WERI-Rb-1 (cell line): ENCODE data around the gene CCDC81.
A peak's percentile ranks its signal among the peaks of the same experiment; 100 is the strongest.

Source experiments
- DNase-seq: peaks from one replicate; pipeline ENCODE4 v3.0.0-alpha.2; 2020
- H3K27ac ChIP-seq: fragments of 250-450 bp; sonication (Bioruptor Pico); 2 replicates; pipeline ENCODE4 v1.5.1; 2020; ENCODE audit warnings: mild to moderate bottlenecking, moderate library complexity
- H3K27me3 ChIP-seq: fragments of 250-450 bp; sonication (Bioruptor Pico); 2 replicates; pipeline ENCODE4 v1.5.1; 2021; ENCODE audit warnings: mild to moderate bottlenecking, low read depth, moderate library complexity; ENCODE audit not compliant: insufficient read depth, severe bottlenecking
- H3K36me3 ChIP-seq: fragments of 250-450 bp; sonication (Bioruptor Pico); 2 replicates; pipeline ENCODE4 v1.5.1; 2020; ENCODE audit warnings: mild to moderate bottlenecking, moderate library complexity
- H3K4me3 ChIP-seq: 2 replicates; pipeline ENCODE4 v1.5.1; 2011; ENCODE audit warnings: low read depth, mild to moderate bottlenecking, control low read depth, low read length
- H3K9me3 ChIP-seq: fragments of 250-450 bp; sonication (Bioruptor Pico); 2 replicates; pipeline ENCODE4 v1.5.1; 2021; ENCODE audit warnings: mild to moderate bottlenecking, moderate library complexity; ENCODE audit not compliant: severe bottlenecking
- TF ChIP-seq, protein P1 (sequence below): IDR thresholded peaks from 2 replicates; pipeline ENCODE4 v1.5.1; 2011; ENCODE audit warnings: low read depth, mild to moderate bottlenecking, control low read depth, inconsistent platforms, low read length

Gene CCDC81

DNA sequence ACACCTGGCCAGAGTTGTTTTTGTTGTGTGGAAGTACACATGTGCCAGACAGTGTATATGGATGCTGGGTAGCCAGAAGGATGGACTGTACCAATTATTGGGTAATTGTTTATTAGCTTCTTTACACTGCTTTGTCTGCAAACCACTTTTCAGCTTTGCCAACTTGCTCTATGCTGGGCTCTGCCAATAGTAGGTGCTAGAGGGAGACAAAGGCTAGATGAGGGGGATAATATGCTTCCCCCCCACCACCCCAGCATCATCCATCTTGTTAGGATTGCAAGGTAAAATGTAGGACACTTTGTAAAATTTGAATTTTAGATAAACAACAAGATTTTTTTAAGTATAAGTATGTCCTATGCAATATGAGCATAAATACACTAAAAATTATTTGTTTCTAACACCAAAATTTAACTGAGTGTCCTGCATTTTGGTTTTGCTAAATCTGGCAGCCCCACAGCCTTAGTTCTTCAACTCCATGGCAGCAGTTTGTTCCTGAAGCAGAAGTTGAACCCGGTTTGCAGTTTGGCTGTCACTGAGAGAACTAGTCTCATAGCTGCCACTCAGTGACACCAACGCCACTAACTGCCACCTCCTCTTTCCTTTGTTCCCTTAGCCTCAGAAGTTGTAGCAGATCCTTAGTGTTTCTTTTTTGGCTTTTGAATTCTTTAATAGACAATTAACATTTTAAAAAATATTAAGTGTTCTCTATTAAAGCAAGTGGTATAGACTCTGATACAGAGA, 78.8 kb downstream of the CCDC81 start:
- Histone ChIP-seq H3K27ac (no peak overlapping the region), H3K4me3 (no peak overlapping the region), H3K27me3 (no peaks in the 10 kb centered on the region), H3K36me3 (peaks cover 7% of the 10 kb centered on the region), H3K9me3 (no peaks in the 10 kb centered on the region)
- TF ChIP-seq, protein P1, sequence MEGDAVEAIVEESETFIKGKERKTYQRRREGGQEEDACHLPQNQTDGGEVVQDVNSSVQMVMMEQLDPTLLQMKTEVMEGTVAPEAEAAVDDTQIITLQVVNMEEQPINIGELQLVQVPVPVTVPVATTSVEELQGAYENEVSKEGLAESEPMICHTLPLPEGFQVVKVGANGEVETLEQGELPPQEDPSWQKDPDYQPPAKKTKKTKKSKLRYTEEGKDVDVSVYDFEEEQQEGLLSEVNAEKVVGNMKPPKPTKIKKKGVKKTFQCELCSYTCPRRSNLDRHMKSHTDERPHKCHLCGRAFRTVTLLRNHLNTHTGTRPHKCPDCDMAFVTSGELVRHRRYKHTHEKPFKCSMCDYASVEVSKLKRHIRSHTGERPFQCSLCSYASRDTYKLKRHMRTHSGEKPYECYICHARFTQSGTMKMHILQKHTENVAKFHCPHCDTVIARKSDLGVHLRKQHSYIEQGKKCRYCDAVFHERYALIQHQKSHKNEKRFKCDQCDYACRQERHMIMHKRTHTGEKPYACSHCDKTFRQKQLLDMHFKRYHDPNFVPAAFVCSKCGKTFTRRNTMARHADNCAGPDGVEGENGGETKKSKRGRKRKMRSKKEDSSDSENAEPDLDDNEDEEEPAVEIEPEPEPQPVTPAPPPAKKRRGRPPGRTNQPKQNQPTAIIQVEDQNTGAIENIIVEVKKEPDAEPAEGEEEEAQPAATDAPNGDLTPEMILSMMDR: peak; percentile 37
- DNase-seq: no peak

GRCh38 chr11:86456075-86456939, 81.6 kb downstream of the CCDC81 start:
- TF ChIP-seq, protein P1: peak; percentile 87
- peak; percentile 87 for DNase-seq
- no peaks in the 10 kb centered on the region for H3K27me3 ChIP-seq
- H3K4me3 ChIP-seq: no peak overlapping the region
- no peak overlapping the region for H3K27ac ChIP-seq
- no peaks in the 10 kb centered on the region for H3K9me3 ChIP-seq
- peaks cover 8% of the 10 kb centered on the region for H3K36me3 ChIP-seq

- no peak overlapping the region for H3K27ac ChIP-seq
- TF ChIP-seq, protein P1: no peak
Measured at GRCh38 chr11:86458294-86459001, 83.8 kb downstream of the CCDC81 start.

DNA sequence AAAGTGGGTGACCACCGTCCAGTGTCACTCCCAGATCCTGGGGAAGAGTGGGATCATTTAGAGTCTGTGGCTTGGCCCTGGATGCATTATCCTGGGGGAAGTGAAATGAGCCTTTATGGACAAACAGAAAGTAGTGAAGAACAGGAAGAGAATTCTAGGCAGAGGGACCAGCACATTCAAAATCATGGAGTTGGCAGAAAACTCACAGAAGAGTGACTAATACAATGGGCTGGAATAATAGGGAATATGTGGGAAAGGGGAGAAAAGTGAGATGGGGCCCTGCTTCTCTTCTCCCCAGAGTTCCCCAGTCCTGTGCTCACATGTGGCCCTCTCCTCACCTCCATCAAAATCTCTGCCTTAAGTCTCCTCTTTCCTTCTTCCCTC, 84.3 kb downstream of the CCDC81 start:
- H3K27ac ChIP-seq: no peak overlapping the region
- no peak for DNase-seq
- TF ChIP-seq, protein P1: no peak
- H3K4me3 ChIP-seq: no peak overlapping the region
- no peaks in the 10 kb centered on the region for H3K27me3 ChIP-seq
- H3K9me3 ChIP-seq: no peaks in the 10 kb centered on the region
- peaks cover 21% of the 10 kb centered on the region for H3K36me3 ChIP-seq

More at GRCh38 chr11:86458294-86459001, 83.8 kb downstream of the CCDC81 start:
- H3K36me3 ChIP-seq: peaks cover 18% of the 10 kb centered on the region
- no peak for DNase-seq
- no peaks in the 10 kb centered on the region for H3K9me3 ChIP-seq
- no peaks in the 10 kb centered on the region for H3K27me3 ChIP-seq
- H3K4me3 ChIP-seq: no peak overlapping the region

DNA sequence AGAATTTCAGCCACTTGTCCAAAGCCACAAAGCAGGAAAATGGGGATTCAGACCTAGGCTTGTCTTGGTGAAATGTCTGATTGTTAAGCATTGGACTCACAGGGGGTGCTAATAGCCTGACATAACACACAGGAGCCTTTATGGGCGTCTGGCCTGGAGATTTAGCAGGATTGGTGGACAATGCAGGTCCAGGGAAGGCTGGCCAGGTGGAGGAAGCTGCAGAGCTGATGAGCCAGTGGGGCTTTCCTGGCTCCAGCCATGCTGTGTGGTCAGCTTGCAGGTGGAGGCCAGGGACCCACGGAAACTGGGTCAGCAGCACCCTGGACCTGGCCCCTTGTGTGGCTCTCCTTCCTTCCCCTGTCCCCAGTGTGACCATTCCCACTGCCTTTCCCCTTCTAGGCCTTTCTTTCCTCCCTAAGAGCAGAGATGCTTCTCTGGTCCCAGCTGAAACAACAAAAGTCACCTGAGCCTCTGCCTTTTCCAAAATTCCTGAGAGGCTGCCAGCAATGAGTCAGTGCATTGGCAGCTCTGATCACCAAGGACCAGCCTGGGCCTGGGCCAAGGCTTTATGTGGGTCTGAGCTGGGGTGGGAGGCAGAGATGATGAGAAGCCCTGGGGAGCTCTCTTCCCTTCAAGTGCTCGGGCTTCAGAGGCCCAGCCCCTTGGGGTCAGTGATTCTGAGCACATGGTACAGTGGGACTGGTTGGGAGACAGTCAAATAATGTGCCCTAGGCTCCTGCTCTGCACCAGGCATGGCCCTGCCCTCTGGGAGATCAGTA, 85.2 kb downstream of the CCDC81 start:
- Histone ChIP-seq H3K9me3 (no peaks in the 10 kb centered on the region), H3K27ac (no peak overlapping the region), H3K36me3 (peaks cover 21% of the 10 kb centered on the region), H3K4me3 (no peak overlapping the region), H3K27me3 (no peaks in the 10 kb centered on the region)
- no peak for DNase-seq
- TF ChIP-seq, protein P1: no peak
